ENCODE results near the gene HSPA6.
"Not testable (repeated sequence)": the region's sequence is repeated elsewhere in the genome, so short reads cannot be mapped to it uniquely, and the experiment has no call there.

Gene HSPA6

DNA sequence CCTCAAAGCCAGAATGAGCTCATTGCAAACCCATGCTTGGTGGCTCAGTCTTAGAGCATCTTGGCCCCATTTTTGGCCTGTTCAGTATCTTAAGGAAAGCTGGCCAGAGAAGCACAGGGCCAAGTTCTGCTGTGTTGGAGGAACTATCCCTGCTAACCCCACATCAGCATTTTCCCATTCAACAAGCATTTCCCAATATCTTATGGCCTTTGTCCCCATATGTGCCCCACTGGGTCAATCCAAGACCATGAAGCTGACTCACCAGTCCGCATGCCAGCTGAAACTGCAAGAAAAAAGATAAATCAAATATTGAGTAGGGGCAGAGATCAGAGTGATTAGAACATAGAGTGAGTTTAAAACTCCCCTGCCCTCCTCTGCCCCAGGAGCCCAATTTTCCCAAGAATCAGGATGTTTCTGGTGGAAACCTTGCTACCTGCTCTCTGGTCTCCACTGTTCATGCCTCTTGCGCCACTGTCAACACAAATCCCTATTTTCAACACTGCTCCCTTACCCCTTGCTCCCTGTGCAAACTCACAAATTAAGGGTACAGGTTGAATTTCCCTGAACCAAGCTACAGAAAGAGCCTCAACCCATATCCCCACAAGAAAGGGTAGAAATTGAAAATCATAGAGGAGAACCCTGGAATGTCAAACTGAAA is 24.5 kb downstream of the HSPA6 start:
- H3K27me3 ChIP-seq (ENCODE audit: control insufficient read depth in 1 of 2, insufficient read depth in 2 of 2, low read length in 2 of 2); H3K36me3 ChIP-seq (ENCODE audit: control insufficient read depth in 1 of 2, insufficient read depth in 2 of 2, low read length in 2 of 2); H3K9me3 ChIP-seq (ENCODE audit: control insufficient read depth in 1 of 2, low read length in 2 of 2); H3K4me1 ChIP-seq (ENCODE audit: control insufficient read depth in 1 of 2, insufficient read depth in 2 of 2, low read length in 2 of 2); H3K9ac ChIP-seq (ENCODE audit: low read depth in 1 of 2, low read length in 2 of 2); H3K4me3 ChIP-seq (ENCODE audit: low read depth in 1 of 2, low read length in 2 of 2); H3K27ac ChIP-seq (ENCODE audit: low read depth, low read length): not testable (repeated sequence)

DNA sequence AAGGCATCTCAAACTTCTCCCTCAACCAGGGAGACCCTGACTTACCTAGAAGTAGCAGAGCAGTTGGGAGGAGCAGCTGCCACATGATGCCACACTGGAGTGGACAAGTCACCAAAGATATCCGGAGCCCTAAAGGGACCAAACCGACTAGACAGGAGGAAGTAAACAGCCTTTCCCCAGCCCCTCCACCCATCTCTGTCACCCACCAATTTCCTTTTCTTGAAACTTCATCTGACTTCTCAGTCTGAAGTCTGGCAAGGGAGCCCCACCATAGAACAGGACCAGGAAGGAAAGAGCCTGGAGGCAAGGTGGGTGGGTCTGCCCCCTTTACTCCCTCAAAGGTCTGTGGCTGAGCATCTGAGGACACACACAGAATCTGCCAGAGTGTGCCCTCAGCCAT is 25.3 kb downstream of the HSPA6 start, which contains the start of gene FCGR3A:
FCGR3A (minus strand) TSS at position 167 of the 400 bp plus-strand sequence; CDS start at position 85, 82 bp downstream.
- no peak within 1 kb of the TSS for H3K4me3 ChIP-seq (ENCODE audit: low read depth in 1 of 2, low read length in 2 of 2)
- no peak within 1 kb of the TSS for H3K9ac ChIP-seq (ENCODE audit: low read depth in 1 of 2, low read length in 2 of 2)
- no peak within 1 kb of the TSS for H3K27ac ChIP-seq (ENCODE audit: low read depth, low read length)
- H3K4me1 ChIP-seq (ENCODE audit: control insufficient read depth in 1 of 2, insufficient read depth in 2 of 2, low read length in 2 of 2) = no peaks in the 10 kb centered on the region
- H3K36me3 ChIP-seq (ENCODE audit: control insufficient read depth in 1 of 2, insufficient read depth in 2 of 2, low read length in 2 of 2) = no peaks in the 10 kb centered on the region
- no peaks in the 10 kb centered on the region for H3K27me3 ChIP-seq (ENCODE audit: control insufficient read depth in 1 of 2, insufficient read depth in 2 of 2, low read length in 2 of 2)
- H3K9me3 ChIP-seq (ENCODE audit: control insufficient read depth in 1 of 2, low read length in 2 of 2) = no peaks in the 10 kb centered on the region

DNA sequence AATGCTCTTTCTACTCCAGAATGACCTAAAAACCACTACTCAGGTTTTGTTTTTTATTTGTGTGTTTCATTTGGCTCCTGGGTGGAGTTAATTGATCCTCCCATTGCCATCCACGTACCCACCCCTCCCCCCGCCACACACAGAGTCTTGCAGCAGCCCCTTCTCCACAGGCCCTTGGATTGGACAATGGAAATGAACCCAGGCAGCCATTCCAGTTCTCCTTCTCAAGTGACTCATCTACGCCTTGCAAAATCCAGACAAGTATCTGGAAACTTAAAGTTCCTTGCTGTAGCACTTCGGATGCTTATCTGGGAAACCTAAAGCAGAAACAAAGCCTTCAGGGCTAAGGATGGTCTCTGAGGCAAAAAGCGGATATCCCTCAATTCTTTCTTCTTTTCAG is 26.6 kb downstream of the HSPA6 start:
- H3K4me1 ChIP-seq (ENCODE audit: control insufficient read depth in 1 of 2, insufficient read depth in 2 of 2, low read length in 2 of 2); H3K9ac ChIP-seq (ENCODE audit: low read depth in 1 of 2, low read length in 2 of 2); H3K4me3 ChIP-seq (ENCODE audit: low read depth in 1 of 2, low read length in 2 of 2); H3K27ac ChIP-seq (ENCODE audit: low read depth, low read length); H3K9me3 ChIP-seq (ENCODE audit: control insufficient read depth in 1 of 2, low read length in 2 of 2); H3K36me3 ChIP-seq (ENCODE audit: control insufficient read depth in 1 of 2, insufficient read depth in 2 of 2, low read length in 2 of 2); H3K27me3 ChIP-seq (ENCODE audit: control insufficient read depth in 1 of 2, insufficient read depth in 2 of 2, low read length in 2 of 2): not testable (repeated sequence)

DNA sequence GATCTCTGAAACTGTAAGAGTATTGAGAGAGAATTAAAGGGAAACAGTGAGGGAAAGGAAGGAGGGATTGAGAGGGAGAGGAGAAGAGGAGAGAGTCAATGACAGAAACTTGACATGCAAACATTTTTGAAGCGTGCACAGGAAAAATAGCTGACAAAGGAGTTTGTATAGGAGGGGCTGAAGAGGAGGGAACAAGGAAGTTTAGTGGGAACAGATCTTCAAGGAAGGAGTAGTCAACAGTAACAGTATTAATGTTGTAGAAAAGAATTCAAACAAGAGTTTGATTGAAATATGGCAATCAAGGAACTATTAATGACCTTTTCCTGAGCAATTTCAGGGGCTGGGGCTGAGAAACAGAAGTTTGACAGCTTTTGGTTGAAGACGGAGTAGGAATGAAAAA is 29.3 kb downstream of the HSPA6 start:
- not testable (repeated sequence) for H3K9ac ChIP-seq (ENCODE audit: low read depth in 1 of 2, low read length in 2 of 2); H3K4me3 ChIP-seq (ENCODE audit: low read depth in 1 of 2, low read length in 2 of 2); H3K27me3 ChIP-seq (ENCODE audit: control insufficient read depth in 1 of 2, insufficient read depth in 2 of 2, low read length in 2 of 2); H3K4me1 ChIP-seq (ENCODE audit: control insufficient read depth in 1 of 2, insufficient read depth in 2 of 2, low read length in 2 of 2); H3K36me3 ChIP-seq (ENCODE audit: control insufficient read depth in 1 of 2, insufficient read depth in 2 of 2, low read length in 2 of 2); H3K27ac ChIP-seq (ENCODE audit: low read depth, low read length); H3K9me3 ChIP-seq (ENCODE audit: control insufficient read depth in 1 of 2, low read length in 2 of 2)

DNA sequence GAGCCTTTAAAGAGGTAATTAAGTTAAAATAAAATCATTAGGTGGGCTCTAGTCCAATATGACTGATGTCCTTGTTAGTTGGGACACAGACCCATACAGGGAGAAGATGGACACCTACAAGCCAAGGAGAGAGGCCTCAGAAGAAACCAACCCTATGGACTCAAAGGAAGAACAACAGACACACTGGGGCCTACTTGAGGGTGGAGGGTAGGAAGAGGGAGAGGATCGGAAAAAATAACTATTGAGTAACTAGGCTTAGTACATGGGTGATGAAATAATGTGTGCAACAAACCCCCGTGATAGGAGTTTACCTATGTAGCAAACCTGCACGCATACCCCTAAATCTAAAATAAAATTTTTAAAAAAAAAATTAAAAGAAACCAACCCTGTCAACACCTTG is 30.0 kb downstream of the HSPA6 start:
- not testable (repeated sequence) for H3K4me1 ChIP-seq (ENCODE audit: control insufficient read depth in 1 of 2, insufficient read depth in 2 of 2, low read length in 2 of 2); H3K27ac ChIP-seq (ENCODE audit: low read depth, low read length); H3K27me3 ChIP-seq (ENCODE audit: control insufficient read depth in 1 of 2, insufficient read depth in 2 of 2, low read length in 2 of 2); H3K4me3 ChIP-seq (ENCODE audit: low read depth in 1 of 2, low read length in 2 of 2); H3K9me3 ChIP-seq (ENCODE audit: control insufficient read depth in 1 of 2, low read length in 2 of 2); H3K36me3 ChIP-seq (ENCODE audit: control insufficient read depth in 1 of 2, insufficient read depth in 2 of 2, low read length in 2 of 2); H3K9ac ChIP-seq (ENCODE audit: low read depth in 1 of 2, low read length in 2 of 2)

DNA sequence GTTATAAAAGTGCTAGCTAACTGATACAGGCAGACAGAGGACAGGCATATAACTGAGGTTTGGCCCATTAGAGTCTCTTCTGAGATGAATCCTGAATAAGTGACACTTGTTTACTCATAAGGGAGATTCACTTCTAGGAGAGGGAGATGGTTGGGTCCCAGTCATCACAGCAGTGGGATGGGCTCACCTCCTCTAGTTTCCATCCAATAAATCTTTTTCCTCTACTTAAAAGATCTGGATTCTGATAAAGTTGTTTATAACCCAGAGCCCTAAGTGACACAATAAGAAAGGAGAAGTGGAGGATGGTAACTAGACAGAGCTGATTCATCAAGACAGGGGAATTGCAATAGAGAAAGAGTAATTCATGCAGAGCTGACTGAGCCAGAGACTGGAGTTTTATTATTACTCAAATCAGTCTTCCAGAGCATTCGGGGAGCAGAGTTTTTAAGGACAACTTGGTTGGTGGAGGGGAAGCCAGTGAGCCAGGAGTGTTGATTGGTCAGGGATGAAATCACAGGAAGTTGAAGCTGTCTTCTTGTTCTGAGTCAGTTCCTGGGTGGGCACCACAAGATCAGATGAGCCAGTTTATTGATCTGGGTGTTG is 30.6 kb downstream of the HSPA6 start:
- H3K27ac ChIP-seq (ENCODE audit: low read depth, low read length); H3K9ac ChIP-seq (ENCODE audit: low read depth in 1 of 2, low read length in 2 of 2); H3K9me3 ChIP-seq (ENCODE audit: control insufficient read depth in 1 of 2, low read length in 2 of 2); H3K27me3 ChIP-seq (ENCODE audit: control insufficient read depth in 1 of 2, insufficient read depth in 2 of 2, low read length in 2 of 2); H3K4me3 ChIP-seq (ENCODE audit: low read depth in 1 of 2, low read length in 2 of 2); H3K36me3 ChIP-seq (ENCODE audit: control insufficient read depth in 1 of 2, insufficient read depth in 2 of 2, low read length in 2 of 2); H3K4me1 ChIP-seq (ENCODE audit: control insufficient read depth in 1 of 2, insufficient read depth in 2 of 2, low read length in 2 of 2): not testable (repeated sequence)

DNA sequence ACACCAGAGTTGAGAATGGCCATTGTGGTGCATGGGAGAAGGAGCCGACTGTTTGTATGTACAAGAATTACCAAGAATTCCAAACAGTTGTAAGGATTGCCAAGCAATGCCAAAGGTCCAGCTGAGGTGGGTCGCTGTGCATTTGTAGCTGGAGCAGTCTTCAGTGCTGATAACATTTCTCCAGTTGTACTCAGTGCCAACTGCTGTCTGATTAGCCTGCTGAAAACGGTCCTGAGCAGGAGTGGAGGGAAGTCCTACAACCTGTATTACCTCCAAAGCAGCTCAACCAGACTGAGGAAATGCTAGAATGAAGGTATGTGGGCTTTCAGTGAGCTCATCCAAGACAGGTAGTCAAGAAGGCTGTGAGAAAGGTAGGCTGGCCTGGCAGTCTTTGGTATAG is 31.8 kb downstream of the HSPA6 start:
- not testable (repeated sequence) for H3K36me3 ChIP-seq (ENCODE audit: control insufficient read depth in 1 of 2, insufficient read depth in 2 of 2, low read length in 2 of 2); H3K9ac ChIP-seq (ENCODE audit: low read depth in 1 of 2, low read length in 2 of 2); H3K27ac ChIP-seq (ENCODE audit: low read depth, low read length); H3K27me3 ChIP-seq (ENCODE audit: control insufficient read depth in 1 of 2, insufficient read depth in 2 of 2, low read length in 2 of 2); H3K9me3 ChIP-seq (ENCODE audit: control insufficient read depth in 1 of 2, low read length in 2 of 2); H3K4me3 ChIP-seq (ENCODE audit: low read depth in 1 of 2, low read length in 2 of 2); H3K4me1 ChIP-seq (ENCODE audit: control insufficient read depth in 1 of 2, insufficient read depth in 2 of 2, low read length in 2 of 2)

DNA sequence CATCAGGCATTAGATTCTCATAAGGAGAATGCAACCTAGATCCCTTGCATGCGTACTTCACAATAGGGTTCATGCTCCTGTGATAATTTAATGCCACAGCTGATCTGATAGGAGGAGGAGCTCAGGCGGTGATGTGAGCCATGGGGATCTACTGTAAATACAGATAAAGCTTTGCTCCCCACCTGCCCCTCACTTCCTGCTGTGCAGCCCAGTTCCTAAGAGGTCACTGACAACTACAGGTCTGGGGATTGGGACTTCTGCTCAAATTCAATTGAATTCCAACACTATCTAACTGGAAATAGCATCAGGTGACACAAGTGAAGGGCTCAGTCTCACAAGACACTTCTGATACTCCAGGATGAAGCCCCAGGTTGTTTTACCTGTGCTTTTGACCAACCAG is 32.6 kb downstream of the HSPA6 start:
- not testable (repeated sequence) for H3K27ac ChIP-seq (ENCODE audit: low read depth, low read length); H3K9ac ChIP-seq (ENCODE audit: low read depth in 1 of 2, low read length in 2 of 2); H3K27me3 ChIP-seq (ENCODE audit: control insufficient read depth in 1 of 2, insufficient read depth in 2 of 2, low read length in 2 of 2); H3K9me3 ChIP-seq (ENCODE audit: control insufficient read depth in 1 of 2, low read length in 2 of 2); H3K4me3 ChIP-seq (ENCODE audit: low read depth in 1 of 2, low read length in 2 of 2); H3K36me3 ChIP-seq (ENCODE audit: control insufficient read depth in 1 of 2, insufficient read depth in 2 of 2, low read length in 2 of 2); H3K4me1 ChIP-seq (ENCODE audit: control insufficient read depth in 1 of 2, insufficient read depth in 2 of 2, low read length in 2 of 2)

DNA sequence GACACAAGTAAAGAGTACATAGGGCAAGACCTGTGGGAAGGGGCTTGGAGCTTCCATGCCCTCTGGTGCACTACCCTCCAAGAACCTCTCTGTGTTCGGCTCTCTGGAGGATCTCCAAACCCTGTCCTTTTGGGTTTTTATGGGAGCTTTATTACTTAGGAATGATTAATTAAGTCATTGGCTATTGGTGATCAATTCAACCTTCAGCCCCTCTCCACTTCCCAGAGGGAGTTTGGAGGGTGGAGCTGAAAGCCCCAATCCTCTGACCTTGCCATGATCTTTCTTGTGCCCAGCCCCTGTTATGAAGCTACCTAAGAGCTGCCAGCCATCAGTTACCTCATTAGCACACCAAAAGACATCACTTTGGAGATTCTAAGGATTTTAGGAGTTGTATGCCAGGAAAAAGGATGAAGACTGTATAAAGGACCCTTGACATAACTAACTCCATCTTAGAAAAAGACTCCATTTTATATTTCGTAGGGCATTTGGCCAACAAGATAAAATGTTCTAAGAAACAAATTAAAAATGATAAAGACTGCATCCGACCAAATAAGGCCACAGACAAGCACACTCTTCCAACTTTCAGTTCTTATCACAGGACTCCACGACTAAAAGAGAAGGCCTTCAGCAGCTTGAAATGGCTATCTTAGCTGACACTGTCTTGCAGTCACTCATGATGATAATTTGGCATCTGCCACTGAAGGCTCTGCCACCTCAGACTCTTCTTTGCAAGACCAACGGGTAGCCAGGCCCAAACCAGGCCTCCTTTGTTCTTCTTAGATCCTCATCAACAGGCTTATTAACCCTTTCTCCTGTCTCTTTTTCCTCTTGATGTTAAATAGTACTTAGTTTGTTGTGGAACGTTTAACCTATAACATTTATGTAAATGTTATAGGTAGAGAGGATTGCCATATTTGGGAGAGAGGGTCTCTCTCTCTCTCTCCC is 33.4 kb downstream of the HSPA6 start:
- H3K36me3 ChIP-seq (ENCODE audit: control insufficient read depth in 1 of 2, insufficient read depth in 2 of 2, low read length in 2 of 2); H3K9me3 ChIP-seq (ENCODE audit: control insufficient read depth in 1 of 2, low read length in 2 of 2); H3K9ac ChIP-seq (ENCODE audit: low read depth in 1 of 2, low read length in 2 of 2); H3K27ac ChIP-seq (ENCODE audit: low read depth, low read length); H3K4me3 ChIP-seq (ENCODE audit: low read depth in 1 of 2, low read length in 2 of 2); H3K4me1 ChIP-seq (ENCODE audit: control insufficient read depth in 1 of 2, insufficient read depth in 2 of 2, low read length in 2 of 2); H3K27me3 ChIP-seq (ENCODE audit: control insufficient read depth in 1 of 2, insufficient read depth in 2 of 2, low read length in 2 of 2): not testable (repeated sequence)

DNA sequence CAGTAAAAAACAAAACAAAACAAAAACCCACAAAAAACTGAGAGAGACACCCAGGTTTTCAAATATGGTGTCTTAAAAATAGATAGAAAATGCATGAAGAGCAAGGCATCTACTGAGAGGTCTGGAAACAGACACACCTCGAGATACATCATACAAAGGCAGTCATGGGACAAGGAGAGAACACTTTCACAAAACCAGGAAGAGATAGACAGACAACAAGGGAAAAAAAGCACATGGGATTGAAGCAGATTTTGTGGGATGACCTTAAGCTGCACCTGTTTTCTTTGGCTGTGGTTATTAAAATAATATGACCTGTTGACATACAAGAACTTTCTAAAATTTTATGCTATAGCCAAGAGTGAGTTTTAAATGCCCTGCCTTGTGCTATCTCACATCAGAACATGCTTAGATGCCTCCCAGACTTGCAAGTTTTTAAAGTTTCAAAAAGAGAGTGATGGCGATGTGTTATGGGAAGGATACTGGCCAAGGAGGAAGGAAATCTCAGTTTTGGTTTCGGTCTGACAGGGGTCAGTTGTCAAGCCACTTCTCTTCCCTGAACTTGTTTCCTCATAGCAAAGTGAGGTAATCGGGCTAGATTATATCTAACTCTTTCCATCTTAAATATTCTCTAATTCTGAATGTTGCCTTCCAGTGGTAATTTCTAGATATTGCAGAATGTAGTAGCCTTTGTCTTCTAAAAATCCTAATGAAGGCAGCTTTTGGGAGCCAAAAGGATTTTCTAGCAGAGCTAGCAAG is 36.8 kb downstream of the HSPA6 start:
- not testable (repeated sequence) for H3K27ac ChIP-seq (ENCODE audit: low read depth, low read length); H3K36me3 ChIP-seq (ENCODE audit: control insufficient read depth in 1 of 2, insufficient read depth in 2 of 2, low read length in 2 of 2); H3K4me3 ChIP-seq (ENCODE audit: low read depth in 1 of 2, low read length in 2 of 2); H3K9ac ChIP-seq (ENCODE audit: low read depth in 1 of 2, low read length in 2 of 2); H3K9me3 ChIP-seq (ENCODE audit: control insufficient read depth in 1 of 2, low read length in 2 of 2); H3K27me3 ChIP-seq (ENCODE audit: control insufficient read depth in 1 of 2, insufficient read depth in 2 of 2, low read length in 2 of 2); H3K4me1 ChIP-seq (ENCODE audit: control insufficient read depth in 1 of 2, insufficient read depth in 2 of 2, low read length in 2 of 2)
